GM19099 (cell line): ENCODE results near the gene CMSS1.

Source experiments
- POLR2A ChIP-seq: IDR thresholded peaks from 3 replicates; pipeline ENCODE4 v1.6.1; 2011; ENCODE audit warnings: low read depth; ENCODE audit not compliant: insufficient read length; ENCODE audit errors: extremely low read depth

CMSS1 gene

GRCh38 chr3:100106531-100107141 is 289.0 kb downstream of the CMSS1 start:
- no peak for TF ChIP-seq POLR2A

- TF ChIP-seq POLR2A, result no peak
These were observed 289.7 kb downstream of the CMSS1 start for GRCh38 chr3:100107221-100107814.

- no peak for TF ChIP-seq POLR2A
These were observed 290.9 kb downstream of the CMSS1 start for GRCh38 chr3:100108464-100109079.

- no peak for TF ChIP-seq POLR2A
These were observed 292.5 kb downstream of the CMSS1 start for GRCh38 chr3:100110162-100110561.

- TF ChIP-seq POLR2A, result no peak
These were observed 294.1 kb downstream of the CMSS1 start for GRCh38 chr3:100111728-100112127.

- no peak for TF ChIP-seq POLR2A
These were observed 296.2 kb downstream of the CMSS1 start for GRCh38 chr3:100113723-100114412.

- TF ChIP-seq POLR2A, result no peak
These were observed 296.9 kb downstream of the CMSS1 start, which contains the start of gene FILIP1L for GRCh38 chr3:100114413-100115030. Gene FILIP1L (minus strand): TSS chr3:100114501.

GRCh38 chr3:100117093-100117492 is 299.4 kb downstream of the CMSS1 start:
- TF ChIP-seq POLR2A, result no peak

GRCh38 chr3:100120012-100120411 is 302.4 kb downstream of the CMSS1 start:
- no peak for TF ChIP-seq POLR2A

- no peak for TF ChIP-seq POLR2A
These were observed 303.0 kb downstream of the CMSS1 start for GRCh38 chr3:100120693-100121092.

- TF ChIP-seq POLR2A, result no peak
These were observed 304.7 kb downstream of the CMSS1 start for GRCh38 chr3:100122321-100122720.

GRCh38 chr3:100123112-100123511 is 305.4 kb downstream of the CMSS1 start:
- no peak for TF ChIP-seq POLR2A

GRCh38 chr3:100124201-100124761 is 306.6 kb downstream of the CMSS1 start:
- TF ChIP-seq POLR2A, result no peak

GRCh38 chr3:100125161-100125938 is 307.7 kb downstream of the CMSS1 start:
- TF ChIP-seq POLR2A, result no peak
